Prostate gland (tissue), 2 donors: ENCODE data around the gene ANKMY1. TPM values are rescaled to one million over a fixed set of nuclear protein-coding genes. Genes with fewer than 3 reads are reported as not detected.

Experiments
- DNase-seq: peaks from one replicate; pipeline ENCODE4 v3.0.0-alpha.2; 2019; ENCODE audit warnings: low spot score
- H3K27ac ChIP-seq, 2 donors: fragments of 200-600 bp; sonication (generic); 2 replicates each; pipeline ENCODE4 v1.5.1; 2017 to 2019
- H3K27me3 ChIP-seq: fragments of 200-600 bp; sonication (generic); replicated peaks from 2 replicates; pipeline ENCODE4 v1.5.1; 2019; ENCODE audit not compliant: insufficient read depth
- H3K36me3 ChIP-seq, 2 donors: fragments of 200-600 bp; sonication (generic); 1 replicate in 1 of 2; 2 replicates in 1 of 2; pipeline versions ENCODE4 v1.5.1 to v1.8.1; 2017 to 2019
- H3K4me1 ChIP-seq: fragments of 200-600 bp; sonication (generic); replicated peaks from 2 replicates; pipeline ENCODE4 v1.5.1; 2019
- H3K4me3 ChIP-seq, 2 donors: fragments of 200-600 bp; sonication (generic); 2 replicates each; pipeline ENCODE4 v1.5.1; 2017 to 2019
- H3K9me3 ChIP-seq: fragments of 200-600 bp; sonication (generic); 2 replicates; pipeline ENCODE4 v1.5.1; 2017
- CTCF ChIP-seq, 4 experiments: fragments of 200-600 bp in 2 of 4; fragments of 450-650 bp in 2 of 4; sonication (generic) in 2 of 4; IDR thresholded peaks; 1 replicate in 3 of 4; 2 replicates in 1 of 4; pipeline ENCODE4 v1.5.1; 2016 to 2019; ENCODE audit warnings: antibody characterized with exemption in 4 of 4, mild to moderate bottlenecking in 2 of 4, moderate library complexity in 2 of 4
- POLR2A ChIP-seq: fragments of 450-650 bp; IDR thresholded peaks from one replicate; pipeline ENCODE4 v1.6.1; 2016; ENCODE audit warnings: antibody characterized with exemption, mild to moderate bottlenecking
- POLR2AphosphoS5 ChIP-seq: sonication (generic); formaldehyde crosslinking; IDR thresholded peaks from one replicate; pipeline ENCODE4 v1.6.1; 2017; ENCODE audit warnings: antibody characterized with exemption
- WGBS: methylation state at CpG from one replicate; pipeline ENCODE4 v1.1.5; 2018; 5-methylcytosine and 5-hydroxymethylcytosine counted together
- intact Hi-C: fragments of 100-400 bp; cut with DNase I; formaldehyde crosslinking; loops from one replicate; pipeline ENCODE4 v1.14.2; 2022
- total RNA-seq, 2 donors: library from RNA; depleted of rRNA; stranded (reverse); fragments of >200 nt; gene quantifications; one replicate each; pipeline ENCODE4 v1.1.0, GENCODE V29; 2016

Gene ANKMY1
- total RNA-seq, 2 donors from 2014 or later, result 22.7 to 31.4 TPM

DNA sequence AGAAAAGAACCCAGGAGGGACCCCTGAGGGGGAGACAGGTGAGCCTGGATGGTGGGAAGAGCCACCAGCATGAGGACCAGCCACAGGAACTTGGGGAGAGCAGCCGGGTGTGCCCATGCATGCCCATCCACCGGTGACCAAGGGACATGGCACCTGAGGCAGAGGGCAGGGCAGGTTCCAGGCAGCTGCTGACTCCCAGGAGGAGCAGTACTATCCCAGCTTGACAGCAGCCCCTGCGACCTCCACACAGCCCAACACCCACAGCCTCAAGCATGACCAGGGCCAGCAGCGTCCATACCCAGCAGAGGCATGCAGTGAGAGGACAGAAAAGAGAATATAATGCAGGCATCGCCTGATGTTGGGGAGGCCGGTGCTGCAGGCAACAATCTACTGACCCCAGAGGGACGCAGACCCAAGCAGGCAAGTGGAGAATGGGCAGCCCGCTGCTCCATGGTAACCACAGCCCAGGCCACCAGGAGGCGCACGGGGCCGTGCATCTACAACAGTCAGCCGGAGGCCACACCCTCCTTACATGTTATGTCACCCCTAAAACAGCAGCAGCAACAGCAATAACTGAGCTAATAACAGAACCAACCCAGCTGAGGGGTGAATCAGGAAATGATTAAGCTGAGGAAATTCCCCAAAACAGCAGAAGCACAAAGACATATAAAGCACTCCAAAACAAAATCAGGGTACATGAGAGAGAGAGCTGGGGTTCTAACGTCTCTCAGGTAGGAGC lies 44.1 kb downstream of the ANKMY1 start:
- peak; percentile 65 for DNase-seq

GRCh38 chr2:240512666-240513535 lies 44.9 kb downstream of the ANKMY1 start:
- TF ChIP-seq CTCF (IDR thresholded peaks at IDR 0.05), result no peak
- Histone ChIP-seq H3K27me3 (no peaks in the 10 kb centered on the region), H3K4me1 (no peaks in the 10 kb centered on the region), H3K27ac (no peak overlapping the region), H3K4me3 (no peak overlapping the region), H3K9me3 (no peaks in the 10 kb centered on the region), H3K36me3 (no peaks in the 10 kb centered on the region)
- WGBS, result 93% methylated on average over 21 of the region's 21 CpGs
- DNase-seq, result no peak
- intact Hi-C loops, result loop anchor here (10.0 kb wide), 1 partner anchor 192 kb away; no protein-coding TSS in a partner anchor

More for the DNA sequence above, 44.1 kb downstream of the ANKMY1 start:
- intact Hi-C loops, result loop anchor here (10.0 kb wide), 1 partner anchor 191 kb away; no protein-coding TSS in a partner anchor
- H3K27me3 ChIP-seq, result no peaks in the 10 kb centered on the region
- no peaks in the 10 kb centered on the region for H3K9me3 ChIP-seq
- no peak overlapping the region for H3K4me3 ChIP-seq
- no peaks in the 10 kb centered on the region for H3K36me3 ChIP-seq
- no peaks in the 10 kb centered on the region for H3K4me1 ChIP-seq
- whole genome bisulfite sequencing, result 55% methylated on average over 13 of the region's 13 CpGs
- no peak overlapping the region for H3K27ac ChIP-seq
- TF ChIP-seq CTCF (IDR thresholded peaks at IDR 0.05) (peak in 3 of 4 experiments; percentile 56 to 87 (median 72)), POLR2A (no peak), POLR2AphosphoS5 (peak; percentile 30)

GRCh38 chr2:240512109-240512485 lies 45.7 kb downstream of the ANKMY1 start:
- Histone ChIP-seq H3K4me3 (no peak overlapping the region), H3K27me3 (no peaks in the 10 kb centered on the region), H3K36me3 (no peaks in the 10 kb centered on the region), H3K27ac (no peak overlapping the region), H3K4me1 (no peaks in the 10 kb centered on the region), H3K9me3 (no peaks in the 10 kb centered on the region)
- intact Hi-C loops, result loop anchor here (10.0 kb wide), 1 partner anchor 193 kb away; no protein-coding TSS in a partner anchor
- DNase-seq, result no peak
- no peak for TF ChIP-seq CTCF (IDR thresholded peaks at IDR 0.05)
- TF ChIP-seq POLR2A, result no peak
- TF ChIP-seq POLR2AphosphoS5, result no peak
- 88% methylated on average over 11 of the region's 11 CpGs for WGBS

GRCh38 chr2:240511351-240512108 lies 46.3 kb downstream of the ANKMY1 start:
- Histone ChIP-seq H3K27me3 (no peaks in the 10 kb centered on the region), H3K27ac (no peak overlapping the region), H3K4me3 (no peak overlapping the region), H3K36me3 (no peaks in the 10 kb centered on the region), H3K9me3 (no peaks in the 10 kb centered on the region), H3K4me1 (no peaks in the 10 kb centered on the region)
- intact Hi-C loops, result loop anchor here (10.0 kb wide), 1 partner anchor 193 kb away; no protein-coding TSS in a partner anchor
- DNase-seq, result no peak
- TF ChIP-seq POLR2A (no peak), CTCF (IDR thresholded peaks at IDR 0.05) (no peak), POLR2AphosphoS5 (no peak)
- 95% methylated on average over 31 of the region's 31 CpGs for WGBS
